ENCODE measurements around the gene NKD2. TPM values are rescaled to one million over a fixed set of nuclear protein-coding genes. Genes with fewer than 3 reads are reported as not detected.

Gene NKD2
- total and polyA plus RNA-seq, 2 experiments from 2014 or later = not detected

DNA sequence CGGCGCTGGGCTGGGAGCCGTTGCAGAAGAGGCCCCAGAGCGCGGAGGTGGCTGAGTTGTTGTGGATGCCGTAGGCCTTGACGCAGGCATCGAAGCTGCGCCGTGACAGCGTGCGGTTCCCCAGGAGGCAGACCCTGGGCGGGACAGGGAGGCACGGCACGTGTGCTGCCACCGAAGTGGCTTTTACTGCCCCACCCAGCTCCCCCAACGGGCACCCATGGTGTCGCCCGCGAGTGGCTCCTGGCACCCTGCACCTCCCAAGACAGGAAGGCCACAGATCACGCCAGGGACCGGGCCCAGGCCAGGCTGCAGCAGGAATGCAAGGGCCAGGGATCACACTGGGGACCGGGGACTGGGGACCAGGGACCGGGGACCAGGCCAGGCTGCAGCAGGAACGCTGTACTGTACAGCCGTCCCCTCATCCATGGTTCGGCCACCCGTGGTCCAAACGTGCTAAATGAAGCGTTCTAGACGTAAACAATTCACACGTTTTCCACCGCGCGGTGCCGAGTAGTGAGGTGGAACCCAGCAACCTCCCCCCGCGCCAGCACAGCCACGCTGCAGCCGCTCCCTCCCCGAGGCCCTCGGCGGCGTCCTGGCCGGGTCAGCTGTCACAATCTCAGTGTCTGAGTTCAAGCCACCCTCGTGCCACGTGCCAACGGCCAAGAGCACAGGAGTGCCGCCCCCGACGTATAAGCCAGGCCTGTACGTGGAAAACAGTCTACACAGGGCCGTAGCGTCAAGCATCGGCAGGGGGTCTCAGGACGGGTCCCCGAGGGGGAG is 75.4 kb downstream of the NKD2 start:
- TF ChIP-seq EZH2phosphoT487 (IDR thresholded peaks at IDR 0.05; ENCODE audit: insufficient read depth, low read depth) (no peak), EZH2 (IDR thresholded peaks at IDR 0.05; ENCODE audit: insufficient read depth, poor library complexity, severe bottlenecking) (no peak)
- Histone ChIP-seq H3K4me2 (ENCODE audit: unreplicated experiment) (no peak overlapping the region), H3K79me2 (ENCODE audit: insufficient read depth) (no peaks in the 10 kb centered on the region), H3K4me3 (no peak overlapping the region), H3K27me3 (replicated peaks; ENCODE audit: insufficient read depth) (no peaks in the 10 kb centered on the region), H3K36me3 (ENCODE audit: low read depth) (no peaks in the 10 kb centered on the region), H4K20me1 (ENCODE audit: insufficient read depth) (no peaks in the 10 kb centered on the region), H3K4me1 (ENCODE audit: insufficient read depth) (no peaks in the 10 kb centered on the region), H3K27ac (no peak overlapping the region), H3K9me2 (ENCODE audit: insufficient read depth) (no peaks in the 10 kb centered on the region), H2AFZ (no peak overlapping the region), H3K9me3 (ENCODE audit: low read depth) (no peaks in the 10 kb centered on the region), H3F3A (ENCODE audit: insufficient read depth) (no peaks in the 10 kb centered on the region), H3K9ac (no peak overlapping the region)
- WGBS, 2 experiments (ENCODE audit: low coverage in 1 of 2, low lambda C conversion rate in 2 of 2, missing lambda C conversion rate in 2 of 2) = 87 to 90% methylated on average over 52 to 53 of the region's 57 CpGs
- no peak for DNase-seq
- in situ Hi-C loops (cut with MboI) = no loop called here

DNA sequence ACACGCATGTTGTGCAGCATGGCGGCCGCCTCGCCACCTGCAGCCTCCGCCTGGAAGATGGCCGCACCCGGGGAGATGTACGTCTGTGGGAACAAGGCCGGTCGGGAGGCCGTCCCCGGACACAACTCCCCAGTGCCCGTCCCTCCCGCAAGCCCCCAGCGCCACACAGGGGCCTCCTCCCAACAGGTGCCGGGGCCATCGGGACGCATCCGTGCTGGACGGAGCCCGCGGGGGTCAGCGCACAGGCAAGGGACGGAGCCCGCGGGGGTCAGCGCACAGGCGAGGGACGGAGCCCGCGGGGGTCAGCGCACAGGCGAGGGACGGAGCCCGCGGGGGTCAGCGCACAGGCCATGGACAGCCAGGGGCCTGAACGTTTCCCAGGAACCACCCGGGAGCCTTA is 76.8 kb downstream of the NKD2 start:
- no peaks in the 10 kb centered on the region for H3K79me2 ChIP-seq (ENCODE audit: insufficient read depth)
- no peak overlapping the region for H3K27ac ChIP-seq
- no peaks in the 10 kb centered on the region for H3F3A ChIP-seq (ENCODE audit: insufficient read depth)
- H3K9ac ChIP-seq = no peak overlapping the region
- H3K9me2 ChIP-seq (ENCODE audit: insufficient read depth) = no peaks in the 10 kb centered on the region
- DNase-seq = no peak
- in situ Hi-C loops (cut with MboI) = no loop called here
- H3K4me1 ChIP-seq (ENCODE audit: insufficient read depth) = no peaks in the 10 kb centered on the region
- no peak overlapping the region for H3K4me3 ChIP-seq
- H2AFZ ChIP-seq = no peak overlapping the region
- no peak overlapping the region for H3K4me2 ChIP-seq (ENCODE audit: unreplicated experiment)
- TF ChIP-seq EZH2phosphoT487 (IDR thresholded peaks at IDR 0.05; ENCODE audit: insufficient read depth, low read depth) (no peak), EZH2 (IDR thresholded peaks at IDR 0.05; ENCODE audit: insufficient read depth, poor library complexity, severe bottlenecking) (no peak)
- no peaks in the 10 kb centered on the region for H3K27me3 ChIP-seq (replicated peaks; ENCODE audit: insufficient read depth)
- H3K36me3 ChIP-seq (ENCODE audit: low read depth) = no peaks in the 10 kb centered on the region
- H3K9me3 ChIP-seq (ENCODE audit: low read depth) = no peaks in the 10 kb centered on the region
- H4K20me1 ChIP-seq (ENCODE audit: insufficient read depth) = no peaks in the 10 kb centered on the region
- WGBS, 2 experiments (ENCODE audit: low coverage in 1 of 2, low lambda C conversion rate in 2 of 2, missing lambda C conversion rate in 2 of 2) = 92 to 97% methylated on average over 16 to 35 of the region's 39 CpGs

DNA sequence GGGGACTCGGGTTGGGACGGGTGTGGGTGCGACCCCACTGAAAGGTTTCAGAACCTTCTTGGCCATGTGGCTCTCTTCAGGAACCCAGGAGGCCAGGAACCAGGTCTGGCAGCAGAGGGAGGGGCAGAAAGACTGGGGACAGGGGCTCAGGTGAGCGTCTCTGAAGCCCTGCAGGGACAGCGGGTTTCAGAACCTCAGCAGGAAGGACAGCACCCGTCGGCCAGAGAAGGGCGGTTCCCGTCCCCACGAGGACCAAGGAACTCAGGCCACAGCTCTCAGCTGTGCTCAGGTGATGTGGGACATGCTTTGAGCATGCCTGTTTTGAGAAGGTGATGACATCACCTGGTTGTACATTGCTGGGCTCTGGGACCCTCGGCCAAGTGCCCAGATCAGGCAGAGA is 77.5 kb downstream of the NKD2 start:
- WGBS, 2 experiments (ENCODE audit: low coverage in 1 of 2, low lambda C conversion rate in 2 of 2, missing lambda C conversion rate in 2 of 2) = 83 to 89% methylated on average over 9 to 11 of the region's 11 CpGs
- Histone ChIP-seq H3K27ac (no peak overlapping the region), H3K4me2 (ENCODE audit: unreplicated experiment) (no peak overlapping the region), H3K36me3 (ENCODE audit: low read depth) (no peaks in the 10 kb centered on the region), H3K4me3 (no peak overlapping the region), H3F3A (ENCODE audit: insufficient read depth) (no peaks in the 10 kb centered on the region), H3K4me1 (ENCODE audit: insufficient read depth) (no peaks in the 10 kb centered on the region), H3K9me2 (ENCODE audit: insufficient read depth) (no peaks in the 10 kb centered on the region), H3K9me3 (ENCODE audit: low read depth) (no peaks in the 10 kb centered on the region), H2AFZ (no peak overlapping the region), H4K20me1 (ENCODE audit: insufficient read depth) (no peaks in the 10 kb centered on the region), H3K9ac (no peak overlapping the region), H3K79me2 (ENCODE audit: insufficient read depth) (no peaks in the 10 kb centered on the region), H3K27me3 (replicated peaks; ENCODE audit: insufficient read depth) (no peaks in the 10 kb centered on the region)
- no peak for DNase-seq
- in situ Hi-C loops (cut with MboI) = no loop called here
- TF ChIP-seq EZH2 (IDR thresholded peaks at IDR 0.05; ENCODE audit: insufficient read depth, poor library complexity, severe bottlenecking) = no peak

DNA sequence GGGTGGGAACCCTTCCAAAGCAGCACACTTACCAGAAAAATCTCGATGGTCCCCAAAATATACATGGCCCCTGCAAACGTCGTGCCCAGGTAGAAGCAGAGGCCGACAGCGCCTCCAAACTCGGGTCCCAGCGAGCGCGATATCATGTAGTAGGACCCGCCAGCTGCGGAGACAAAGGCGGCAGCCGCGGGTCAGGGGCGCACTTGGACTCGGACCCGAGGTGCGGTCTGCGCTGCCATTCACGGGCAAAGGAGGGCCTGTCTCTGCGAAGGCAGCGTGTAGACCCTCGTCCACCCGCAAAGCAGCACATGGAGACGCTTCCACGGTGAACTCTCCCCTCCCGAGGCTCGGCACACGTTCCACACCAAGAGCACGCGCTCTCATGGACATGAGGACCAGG is 78.3 kb downstream of the NKD2 start:
- no peaks in the 10 kb centered on the region for H4K20me1 ChIP-seq (ENCODE audit: insufficient read depth)
- TF ChIP-seq EZH2 (IDR thresholded peaks at IDR 0.05; ENCODE audit: insufficient read depth, poor library complexity, severe bottlenecking) (no peak), EZH2phosphoT487 (IDR thresholded peaks at IDR 0.05; ENCODE audit: insufficient read depth, low read depth) (no peak)
- no peak overlapping the region for H3K4me2 ChIP-seq (ENCODE audit: unreplicated experiment)
- no peaks in the 10 kb centered on the region for H3F3A ChIP-seq (ENCODE audit: insufficient read depth)
- 88 to 89% methylated on average over 30 to 31 of the region's 31 CpGs for WGBS, 2 experiments (ENCODE audit: low coverage in 1 of 2, low lambda C conversion rate in 2 of 2, missing lambda C conversion rate in 2 of 2)
- no peaks in the 10 kb centered on the region for H3K9me3 ChIP-seq (ENCODE audit: low read depth)
- no peak overlapping the region for H3K4me3 ChIP-seq
- H3K36me3 ChIP-seq (ENCODE audit: low read depth) = no peaks in the 10 kb centered on the region
- no peaks in the 10 kb centered on the region for H3K79me2 ChIP-seq (ENCODE audit: insufficient read depth)
- H3K4me1 ChIP-seq (ENCODE audit: insufficient read depth) = no peaks in the 10 kb centered on the region
- DNase-seq = no peak
- no peak overlapping the region for H2AFZ ChIP-seq
- H3K27me3 ChIP-seq (replicated peaks; ENCODE audit: insufficient read depth) = no peaks in the 10 kb centered on the region
- H3K9ac ChIP-seq = no peak overlapping the region
- no peak overlapping the region for H3K27ac ChIP-seq
- no peaks in the 10 kb centered on the region for H3K9me2 ChIP-seq (ENCODE audit: insufficient read depth)
- in situ Hi-C loops (cut with MboI) = no loop called here
